Esophagus squamous epithelium (tissue), 5 donors: ENCODE measurements around the gene MEIOSIN. TPM values are rescaled to one million over a fixed set of nuclear protein-coding genes. Genes with fewer than 3 reads are reported as not detected.

Experiments used
- DNase-seq: peaks from one replicate; lab custom pipeline; 2025; lab: John Stamatoyannopoulos, UW
- H3K27ac ChIP-seq, 4 donors: fragments of 200-600 bp; sonication (generic); one replicate each; pipeline ENCODE4 v1.5.1; 2016 to 2019; ENCODE audit warnings: mild to moderate bottlenecking in 1 of 4
- H3K27me3 ChIP-seq, 4 donors: fragments of 200-600 bp; sonication (generic); 1 replicate in 3 of 4; 2 replicates in 1 of 4; pipeline versions ENCODE4 v1.5.1 to v1.6.0; 2017 to 2021; ENCODE audit warnings: antibody characterized with exemption in 1 of 4
- H3K36me3 ChIP-seq, 3 donors: fragments of 200-600 bp; sonication (generic); one replicate each; pipeline ENCODE4 v1.5.1; 2016 to 2019
- H3K4me1 ChIP-seq, 3 donors: fragments of 200-600 bp; sonication (generic); one replicate each; pipeline ENCODE4 v1.5.1; 2017 to 2019
- H3K4me3 ChIP-seq, 4 donors: fragments of 200-600 bp; sonication (generic); 1 replicate in 3 of 4; 2 replicates in 1 of 4; pipeline ENCODE4 v1.5.1; 2016 to 2019; ENCODE audit warnings: mild to moderate bottlenecking in 2 of 4, moderate library complexity in 1 of 4
- H3K9me3 ChIP-seq, 3 donors: fragments of 200-600 bp; sonication (generic); one replicate each; pipeline ENCODE4 v1.5.1; 2016 to 2019
- POLR2A ChIP-seq, 4 donors: fragments of 450-650 bp; IDR thresholded peaks; one replicate each; pipeline ENCODE4 v1.6.1; 2017; ENCODE audit warnings: antibody characterized with exemption in 4 of 4, mild to moderate bottlenecking in 4 of 4, moderate library complexity in 3 of 4
- WGBS, 2 donors: methylation state at CpG; one replicate each; pipeline ENCODE4 v1.1.5; 2018; 5-methylcytosine and 5-hydroxymethylcytosine counted together
- intact Hi-C: fragments of 100-400 bp; cut with DNase I; formaldehyde crosslinking; loops from one replicate; pipeline ENCODE4 v1.15.0; 2022
- total RNA-seq, 4 donors: library from RNA; depleted of rRNA; stranded (reverse); fragments of >200 nt; gene quantifications; one replicate each; pipeline ENCODE4 v1.1.0, GENCODE V29; 2016
- TF ChIP-seq, protein P1 (sequence below), 6 experiments: fragments of 450-650 bp in 4 of 6; fragments of 200-600 bp in 2 of 6; sonication (generic) in 2 of 6; IDR thresholded peaks; one replicate each; pipeline ENCODE4 v1.5.1; 2016 to 2019; ENCODE audit warnings: antibody characterized with exemption in 6 of 6, mild to moderate bottlenecking in 4 of 6, moderate library complexity in 4 of 6
- donor health status: DM: yes; HTN: yes; CAD: no.

Gene MEIOSIN
- total RNA-seq, 4 donors from 2014 or later = not detected

DNA sequence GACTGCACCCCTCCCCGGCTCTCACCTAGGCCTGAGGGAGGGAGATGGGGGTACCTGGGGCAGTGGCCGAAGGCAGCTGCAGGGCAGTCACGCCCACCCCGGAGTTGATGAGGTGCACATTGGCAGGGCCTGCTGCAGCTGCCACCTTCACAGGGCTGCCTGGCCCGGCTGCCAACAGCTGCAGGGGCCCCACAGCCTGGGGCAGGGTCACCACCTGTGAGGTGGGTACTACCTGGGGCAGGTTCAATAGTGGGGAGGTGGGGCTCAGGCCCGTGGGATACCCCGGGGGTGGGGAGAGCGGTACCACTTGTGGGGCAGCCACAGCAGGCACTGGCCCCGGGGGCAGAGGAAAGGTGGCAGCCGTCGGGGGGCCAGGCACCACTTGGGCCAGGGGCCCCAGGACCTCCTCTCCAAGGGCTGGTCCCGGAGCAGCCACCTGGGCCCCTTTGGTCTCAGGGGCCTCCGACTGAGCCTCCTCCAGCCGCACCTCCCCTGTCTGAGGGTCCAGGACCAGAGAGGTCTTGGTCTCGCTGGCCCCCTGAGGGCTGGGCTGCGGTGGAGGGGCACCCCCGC is 33.1 kb downstream of the MEIOSIN start:
- Histone ChIP-seq H3K27me3 (peaks cover 0 to 8% (median 0%) of the 10 kb centered on the region in 4 donors), H3K4me1 (peaks cover 25 to 73% (median 40%) of the 10 kb centered on the region in 3 donors), H3K9me3 (no peaks in the 10 kb centered on the region), H3K36me3 (peaks cover 0 to 13% (median 0%) of the 10 kb centered on the region in 3 donors), H3K4me3 (peak overlapping the region; percentile 73 to 79 (median 77)), H3K27ac (peak overlapping the region; percentile 85 to 98 (median 96))
- 30 to 50% methylated on average over 1 to 2 of the region's 17 CpGs for WGBS, 2 donors
- TF ChIP-seq POLR2A (IDR thresholded peaks at IDR 0.05) = no peak
- TF ChIP-seq, protein P1, sequence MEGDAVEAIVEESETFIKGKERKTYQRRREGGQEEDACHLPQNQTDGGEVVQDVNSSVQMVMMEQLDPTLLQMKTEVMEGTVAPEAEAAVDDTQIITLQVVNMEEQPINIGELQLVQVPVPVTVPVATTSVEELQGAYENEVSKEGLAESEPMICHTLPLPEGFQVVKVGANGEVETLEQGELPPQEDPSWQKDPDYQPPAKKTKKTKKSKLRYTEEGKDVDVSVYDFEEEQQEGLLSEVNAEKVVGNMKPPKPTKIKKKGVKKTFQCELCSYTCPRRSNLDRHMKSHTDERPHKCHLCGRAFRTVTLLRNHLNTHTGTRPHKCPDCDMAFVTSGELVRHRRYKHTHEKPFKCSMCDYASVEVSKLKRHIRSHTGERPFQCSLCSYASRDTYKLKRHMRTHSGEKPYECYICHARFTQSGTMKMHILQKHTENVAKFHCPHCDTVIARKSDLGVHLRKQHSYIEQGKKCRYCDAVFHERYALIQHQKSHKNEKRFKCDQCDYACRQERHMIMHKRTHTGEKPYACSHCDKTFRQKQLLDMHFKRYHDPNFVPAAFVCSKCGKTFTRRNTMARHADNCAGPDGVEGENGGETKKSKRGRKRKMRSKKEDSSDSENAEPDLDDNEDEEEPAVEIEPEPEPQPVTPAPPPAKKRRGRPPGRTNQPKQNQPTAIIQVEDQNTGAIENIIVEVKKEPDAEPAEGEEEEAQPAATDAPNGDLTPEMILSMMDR (IDR thresholded peaks at IDR 0.05) = no peak
- intact Hi-C loops = loop anchor here (10.0 kb wide), 1 partner anchor 52 kb away; no protein-coding TSS in a partner anchor
- no peak for DNase-seq

DNA sequence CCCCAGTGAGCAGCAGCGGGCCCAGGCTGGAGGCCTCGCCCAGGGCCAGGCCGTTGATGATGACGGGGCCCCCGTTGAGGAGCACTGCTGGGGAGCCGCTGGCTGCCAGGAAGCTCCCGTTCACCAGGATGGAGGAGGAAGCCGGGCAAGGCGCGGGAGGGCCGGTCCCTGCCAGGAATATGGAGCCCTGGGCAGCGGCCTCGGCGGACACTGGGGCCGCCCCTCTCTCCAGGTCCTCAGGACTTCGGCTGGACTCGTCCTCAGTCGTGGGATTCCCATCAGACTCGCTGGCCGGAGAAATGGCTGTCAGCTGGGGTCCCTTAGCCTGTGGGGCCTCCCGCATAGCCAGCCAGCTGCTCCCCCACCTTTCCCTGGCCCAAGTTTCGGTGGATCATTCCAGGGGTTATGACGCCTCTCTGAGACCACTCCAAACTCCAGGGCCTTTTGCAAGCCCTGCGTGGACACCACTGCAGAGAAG is 33.7 kb downstream of the MEIOSIN start:
- Histone ChIP-seq H3K36me3 (peaks cover 0 to 14% (median 0%) of the 10 kb centered on the region in 3 donors), H3K27me3 (peaks cover 0 to 8% (median 0%) of the 10 kb centered on the region in 4 donors), H3K9me3 (no peaks in the 10 kb centered on the region), H3K4me3 (peak overlapping the region; percentile 73 to 79 (median 77)), H3K27ac (peak overlapping the region; percentile 85 to 98 (median 96)), H3K4me1 (peaks cover 25 to 75% (median 42%) of the 10 kb centered on the region in 3 donors)
- TF ChIP-seq, protein P1 (IDR thresholded peaks at IDR 0.05) = no peak
- TF ChIP-seq POLR2A (IDR thresholded peaks at IDR 0.05) = no peak
- WGBS, 2 donors = 35 to 40% methylated on average over 1 to 4 of the region's 24 CpGs
- DNase-seq = no peak
- intact Hi-C loops = loop anchor here (10.0 kb wide), 1 partner anchor 52 kb away; no protein-coding TSS in a partner anchor

DNA sequence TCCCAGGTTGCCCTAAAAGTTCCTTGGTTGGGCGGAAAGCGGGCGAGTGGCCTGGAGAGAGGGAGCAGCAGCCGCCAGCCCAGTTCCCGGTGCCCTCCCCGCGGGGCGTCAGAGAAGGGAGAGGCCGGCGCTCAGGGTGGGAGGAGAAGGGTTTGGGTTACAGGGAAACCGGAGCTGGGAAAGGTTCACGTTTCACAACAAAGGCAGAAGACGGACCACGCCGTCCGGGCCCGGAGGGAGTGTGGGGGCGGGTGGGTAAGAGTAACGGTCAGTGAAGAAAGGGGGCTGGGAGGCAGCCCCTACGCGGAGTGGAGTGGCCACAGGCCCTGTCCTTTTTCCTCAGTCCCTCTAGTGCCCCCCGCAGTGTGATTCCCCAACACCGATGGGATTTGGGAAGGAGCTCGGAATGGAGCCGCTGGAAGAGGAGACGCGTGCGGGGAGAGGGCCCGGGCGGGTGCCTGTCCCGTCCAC is 34.2 kb downstream of the MEIOSIN start:
- Histone ChIP-seq H3K36me3 (peaks cover 0 to 19% (median 0%) of the 10 kb centered on the region in 3 donors), H3K4me3 (peak overlapping the region; percentile 73 to 79 (median 77)), H3K27me3 (peaks cover 0 to 8% (median 0%) of the 10 kb centered on the region in 4 donors), H3K4me1 (peaks cover 25 to 74% (median 42%) of the 10 kb centered on the region in 3 donors), H3K9me3 (no peaks in the 10 kb centered on the region), H3K27ac (peak overlapping the region; percentile 85 to 98 (median 96))
- DNase-seq = no peak
- intact Hi-C loops = loop anchor here (10.0 kb wide), 1 partner anchor 53 kb away; no protein-coding TSS in a partner anchor
- 9% methylated on average over 13 of the region's 31 CpGs; no CpG with 5 or more reads in 1 of the 2 donors for WGBS, 2 donors
- TF ChIP-seq, protein P1 (IDR thresholded peaks at IDR 0.05) = no peak
- TF ChIP-seq POLR2A (IDR thresholded peaks at IDR 0.05) = peak in 2 of 4 donors; percentile 53 to 69

DNA sequence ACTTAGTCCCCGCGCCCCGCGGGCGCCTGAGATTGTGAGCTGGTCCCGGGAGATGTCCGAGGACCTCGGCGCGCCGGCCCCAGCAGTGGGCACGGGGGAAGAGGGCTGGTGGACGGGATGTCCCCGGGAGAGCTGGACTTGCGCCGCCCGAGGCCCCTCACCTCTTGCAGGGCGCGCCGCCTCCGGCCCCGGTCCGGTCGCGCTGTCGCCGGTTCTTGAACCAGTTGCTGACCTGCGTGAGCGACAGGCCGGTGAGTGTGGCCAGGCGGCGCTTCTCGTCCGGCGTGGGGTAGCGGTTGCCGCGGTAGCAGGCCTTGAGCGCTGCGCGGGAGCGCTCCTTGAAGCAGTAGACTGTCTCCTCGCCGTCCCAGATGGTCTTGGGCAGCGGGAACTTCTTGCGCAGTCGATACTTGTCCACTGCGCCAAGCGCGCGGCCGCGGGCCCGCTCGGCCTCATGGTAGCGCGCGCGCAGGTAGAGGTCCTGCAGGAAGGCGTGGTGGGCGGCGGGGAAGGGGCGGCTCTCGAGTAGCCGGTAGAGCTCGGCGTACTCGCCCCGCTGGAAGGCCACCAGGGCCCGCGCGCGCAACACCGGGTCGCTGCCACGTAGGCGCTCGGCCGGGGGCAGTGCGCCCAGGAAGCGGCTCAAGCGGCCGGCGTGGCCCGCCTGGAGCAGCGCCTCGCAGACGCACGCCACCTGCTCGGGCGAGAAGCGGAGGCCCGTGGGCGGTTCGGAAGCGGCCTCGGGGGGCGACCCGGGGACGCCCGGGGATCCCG is 34.8 kb downstream of the MEIOSIN start:
- 0% methylated on average over 19 of the region's 102 CpGs; no CpG with 5 or more reads in 1 of the 2 donors for WGBS, 2 donors
- H3K27ac ChIP-seq = peak overlapping the region; percentile 85 to 98 (median 96)
- peaks cover 0 to 25% (median 0%) of the 10 kb centered on the region in 3 donors for H3K36me3 ChIP-seq
- H3K27me3 ChIP-seq = peaks cover 0 to 8% (median 0%) of the 10 kb centered on the region in 4 donors
- TF ChIP-seq POLR2A (IDR thresholded peaks at IDR 0.05) = peak in 1 of 4 donors; percentile 53
- TF ChIP-seq, protein P1 (IDR thresholded peaks at IDR 0.05) = no peak
- no peak for DNase-seq
- intact Hi-C loops = loop anchor here (10.0 kb wide), 1 partner anchor 53 kb away; no protein-coding TSS in a partner anchor
- H3K4me3 ChIP-seq = peak overlapping the region; percentile 73 to 79 (median 77)
- no peaks in the 10 kb centered on the region for H3K9me3 ChIP-seq
- H3K4me1 ChIP-seq = peaks cover 25 to 69% (median 42%) of the 10 kb centered on the region in 3 donors
